Measurements from ENCODE around the gene TEX26. TPM values are rescaled to one million over a fixed set of nuclear protein-coding genes. Genes with fewer than 3 reads are reported as not detected.

Gene TEX26
- total RNA-seq, 1 experiment from 2014 or later: not detected

- TF ChIP-seq CTCF (IDR thresholded peaks at IDR 0.05; ENCODE audit: insufficient read depth in 1 of 2, low read depth in 1 of 2, low read length in 1 of 2, severe bottlenecking in 1 of 2, unreplicated experiment in 1 of 2): no peak
- Mint-ChIP-seq H3K36me3 (ENCODE audit: insufficient read depth, unreplicated experiment) (no peaks in the 10 kb centered on the region), H3K4me1 (ENCODE audit: low read depth, unreplicated experiment) (peaks cover 7% of the 10 kb centered on the region), H3K27ac (ENCODE audit: unreplicated experiment) (no peak overlapping the region), H3K27me3 (ENCODE audit: insufficient read depth, unreplicated experiment) (peaks cover 2% of the 10 kb centered on the region), H3K4me3 (ENCODE audit: unreplicated experiment) (no peak overlapping the region), H3K9me3 (ENCODE audit: unreplicated experiment) (no peaks in the 10 kb centered on the region)
- H3K4me1 ChIP-seq: peaks cover 10% of the 10 kb centered on the region; the same call in 1 of the 2 replicates
- ChIA-PET POLR2A (interaction anchor here (0.6 kb wide), 1 partner anchor 502 kb away, joined by 3 read pairs; no protein-coding TSS in a partner anchor), CTCF (no interaction called here)
- H3K4me3 ChIP-seq (ENCODE audit: low read depth, low read length): no peak overlapping the region
- no peak for DNase-seq
- H3K9me3 ChIP-seq: no peaks in the 10 kb centered on the region
- H3K27me3 ChIP-seq (replicated peaks; ENCODE audit: control insufficient read depth, insufficient read depth, low read length): no peaks in the 10 kb centered on the region
- no TSS peak for BruUV-seq (replicated peaks)
- H3K36me3 ChIP-seq (ENCODE audit: control insufficient read depth, insufficient read depth, low read length): no peaks in the 10 kb centered on the region
- intact Hi-C loops (cut with micrococcal nuclease; ENCODE audit: unreplicated experiment): no loop called here
Observed at GRCh38 chr13:30966101-30966500, 33.6 kb downstream of the TEX26 start.

GRCh38 chr13:30968846-30969245 is 36.4 kb downstream of the TEX26 start:
- Mint-ChIP-seq H3K27ac (ENCODE audit: unreplicated experiment) (no peak overlapping the region), H3K4me1 (ENCODE audit: low read depth, unreplicated experiment) (peaks cover 4% of the 10 kb centered on the region), H3K9me3 (ENCODE audit: unreplicated experiment) (no peaks in the 10 kb centered on the region), H3K4me3 (ENCODE audit: unreplicated experiment) (no peak overlapping the region), H3K27me3 (ENCODE audit: insufficient read depth, unreplicated experiment) (no peaks in the 10 kb centered on the region), H3K36me3 (ENCODE audit: insufficient read depth, unreplicated experiment) (no peaks in the 10 kb centered on the region)
- no peak for DNase-seq
- BruUV-seq (replicated peaks): no TSS peak
- TF ChIP-seq CTCF (IDR thresholded peaks at IDR 0.05; ENCODE audit: insufficient read depth in 1 of 2, low read depth in 1 of 2, low read length in 1 of 2, severe bottlenecking in 1 of 2, unreplicated experiment in 1 of 2): no peak
- H3K36me3 ChIP-seq (ENCODE audit: control insufficient read depth, insufficient read depth, low read length): no peaks in the 10 kb centered on the region
- peaks cover 27% of the 10 kb centered on the region for H3K4me1 ChIP-seq
- intact Hi-C loops (cut with micrococcal nuclease; ENCODE audit: unreplicated experiment): no loop called here
- ChIA-PET CTCF (no interaction called here), POLR2A (no interaction called here)
- H3K27me3 ChIP-seq (replicated peaks; ENCODE audit: control insufficient read depth, insufficient read depth, low read length): no peaks in the 10 kb centered on the region
- no peaks in the 10 kb centered on the region for H3K9me3 ChIP-seq
- no peak overlapping the region for H3K4me3 ChIP-seq (ENCODE audit: low read depth, low read length)

- Mint-ChIP-seq H3K27ac (ENCODE audit: unreplicated experiment) (no peak overlapping the region), H3K4me1 (ENCODE audit: low read depth, unreplicated experiment) (no peaks in the 10 kb centered on the region), H3K36me3 (ENCODE audit: insufficient read depth, unreplicated experiment) (no peaks in the 10 kb centered on the region), H3K9me3 (ENCODE audit: unreplicated experiment) (no peaks in the 10 kb centered on the region), H3K4me3 (ENCODE audit: unreplicated experiment) (no peak overlapping the region), H3K27me3 (ENCODE audit: insufficient read depth, unreplicated experiment) (no peaks in the 10 kb centered on the region)
- BruUV-seq (replicated peaks): no TSS peak
- CTCF ChIA-PET: interaction anchor here (0.6 kb wide), 1 partner anchor 935 kb away, joined by 4 read pairs; no protein-coding TSS in a partner anchor
- no peak for DNase-seq
- TF ChIP-seq CTCF (IDR thresholded peaks at IDR 0.05; ENCODE audit: insufficient read depth in 1 of 2, low read depth in 1 of 2, low read length in 1 of 2, severe bottlenecking in 1 of 2, unreplicated experiment in 1 of 2): no peak
- POLR2A ChIA-PET: no interaction called here
- Histone ChIP-seq H3K9me3 (no peaks in the 10 kb centered on the region), H3K27me3 (replicated peaks; ENCODE audit: control insufficient read depth, insufficient read depth, low read length) (no peaks in the 10 kb centered on the region), H3K4me3 (ENCODE audit: low read depth, low read length) (no peak overlapping the region), H3K36me3 (ENCODE audit: control insufficient read depth, insufficient read depth, low read length) (no peaks in the 10 kb centered on the region), H3K4me1 (peaks cover 21% of the 10 kb centered on the region)
- intact Hi-C loops (cut with micrococcal nuclease; ENCODE audit: unreplicated experiment): no loop called here
Observed at GRCh38 chr13:30971575-30971974, 39.1 kb downstream of the TEX26 start.

Data from Caco-2 (cell line).